GM20431 (cell line): ENCODE results near the gene TRRAP.

ENCODE experiments used
- in situ Hi-C: fragments of 300-500 bp; cut with MseI, MboI; formaldehyde crosslinking; loops from one replicate; pipeline ENCODE4 v1.15.0; 2020; ENCODE audit warnings: low sequenced_read_pairs; ENCODE audit not compliant: unreplicated experiment

Gene TRRAP

DNA sequence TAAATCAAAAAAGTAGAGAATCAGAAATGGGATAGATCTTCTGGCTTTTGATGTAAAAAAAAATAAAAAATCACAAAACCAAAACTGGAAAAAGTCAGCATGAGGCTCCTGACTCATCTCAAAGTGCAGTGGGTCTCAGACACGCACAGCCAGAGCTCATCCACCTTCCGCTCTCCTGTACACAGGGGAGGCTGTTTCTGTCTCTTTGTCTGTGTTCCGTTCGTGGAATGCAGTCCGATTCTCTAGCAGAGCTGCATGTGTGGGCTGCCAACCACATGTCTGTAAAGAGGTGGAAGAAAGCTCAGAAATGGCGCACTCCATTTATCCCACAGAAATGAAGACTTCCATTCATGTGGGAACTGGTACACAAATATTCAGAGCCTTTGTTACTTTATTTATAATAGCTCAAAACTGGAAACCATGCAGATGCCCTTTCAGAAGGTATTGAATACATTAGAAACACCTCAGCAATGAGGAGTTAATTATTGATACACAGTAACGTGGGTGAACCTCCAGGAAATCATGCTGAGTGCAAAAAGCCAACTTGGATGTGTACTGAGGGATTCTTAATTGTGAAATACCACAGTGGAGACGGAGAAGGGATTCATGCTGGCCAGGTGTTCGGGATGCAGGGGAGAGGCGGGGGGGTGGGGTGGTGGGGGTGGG is 123.3 kb downstream of the TRRAP start:
- in situ Hi-C loops, result no loop called here

DNA sequence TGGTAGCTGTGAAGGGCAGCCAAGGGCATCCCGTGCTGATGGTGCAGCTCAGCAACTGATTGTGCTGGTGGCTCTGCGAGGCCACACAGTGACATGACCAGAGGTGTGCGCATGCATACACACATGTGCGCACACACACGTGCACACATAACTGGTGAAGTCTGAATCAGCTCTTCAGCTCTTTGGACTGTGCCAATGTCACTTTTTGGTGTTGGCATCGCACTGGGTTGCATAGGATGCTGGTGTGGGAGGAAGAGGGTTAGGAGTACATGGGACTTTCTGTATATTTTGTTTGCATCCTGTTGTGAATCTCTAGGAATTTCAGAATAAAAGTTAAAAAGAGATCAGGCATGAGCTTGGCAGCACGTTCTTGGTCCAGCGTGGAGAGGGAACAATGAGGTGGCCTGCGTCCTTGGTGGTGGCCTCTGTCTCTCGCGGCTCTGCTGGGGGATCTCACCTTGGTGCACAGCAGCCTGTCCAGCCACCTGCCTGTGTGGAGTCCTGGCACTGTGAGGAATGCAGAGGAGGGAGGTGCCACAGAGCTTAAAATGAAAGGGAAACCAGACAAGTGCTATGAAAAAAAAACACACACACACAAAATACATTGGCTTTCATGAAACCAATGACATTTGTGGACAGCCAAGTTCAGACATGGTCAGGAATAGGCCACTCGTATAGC is 124.0 kb downstream of the TRRAP start:
- in situ Hi-C loops, result no loop called here

DNA sequence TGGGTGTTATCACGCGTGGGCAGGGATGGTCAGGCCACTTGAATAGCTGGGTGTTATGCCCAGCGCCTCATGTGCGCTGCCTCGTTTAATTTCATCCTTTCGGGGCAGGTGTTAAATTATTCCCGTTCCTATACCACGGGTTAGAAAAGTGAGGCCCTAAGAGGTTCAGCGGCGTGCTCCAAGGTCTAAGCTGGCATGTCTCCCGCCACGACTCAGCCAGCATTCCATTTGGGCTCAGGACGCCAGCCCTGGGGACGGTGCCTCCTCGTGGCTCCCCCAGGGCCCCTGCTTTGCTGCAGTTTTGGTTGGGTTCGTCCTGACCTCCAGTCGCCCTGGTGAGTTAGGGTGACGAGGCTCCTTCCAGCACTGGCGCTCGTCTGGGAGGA is 124.5 kb downstream of the TRRAP start:
- in situ Hi-C loops, result no loop called here

DNA sequence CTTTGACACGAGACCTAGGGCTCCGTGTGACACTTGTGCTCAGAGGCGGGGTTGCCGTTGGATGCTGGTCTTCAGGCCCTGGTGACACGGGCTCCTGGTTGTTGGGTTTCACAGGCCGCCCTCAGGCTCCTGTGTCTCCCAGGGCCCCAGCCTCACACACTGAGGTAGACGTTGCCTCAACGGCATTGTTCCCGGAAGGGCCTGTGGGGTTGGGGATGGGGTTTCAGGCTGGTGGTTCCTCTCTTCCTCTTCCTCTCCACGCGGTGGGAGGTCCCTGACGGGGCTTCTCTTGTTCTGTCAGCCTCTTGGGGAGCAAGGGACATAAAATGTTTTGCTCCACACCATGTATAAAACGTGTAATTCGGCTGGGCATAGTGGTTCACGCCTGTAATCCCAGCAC is 125.1 kb downstream of the TRRAP start:
- in situ Hi-C loops, result no loop called here

DNA sequence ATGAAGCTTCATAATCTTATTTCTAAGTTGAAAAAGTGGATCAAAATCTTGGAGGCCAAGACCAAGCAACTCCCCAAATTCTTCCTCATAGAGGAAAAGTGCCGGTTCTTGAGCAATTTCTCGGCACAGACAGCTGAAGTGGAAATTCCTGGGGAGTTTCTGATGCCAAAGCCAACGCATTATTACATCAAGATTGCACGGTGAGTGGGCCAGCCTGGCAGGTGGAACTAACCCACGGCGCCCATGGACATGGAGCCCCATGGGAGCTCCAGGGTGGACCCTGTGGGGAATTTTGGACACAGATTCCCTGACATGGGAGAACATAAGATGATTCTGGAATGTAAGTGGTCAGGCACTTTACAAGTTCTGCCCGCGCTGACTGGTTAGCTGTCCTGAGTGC is 125.9 kb downstream of the TRRAP start:
- in situ Hi-C loops, result no loop called here

DNA sequence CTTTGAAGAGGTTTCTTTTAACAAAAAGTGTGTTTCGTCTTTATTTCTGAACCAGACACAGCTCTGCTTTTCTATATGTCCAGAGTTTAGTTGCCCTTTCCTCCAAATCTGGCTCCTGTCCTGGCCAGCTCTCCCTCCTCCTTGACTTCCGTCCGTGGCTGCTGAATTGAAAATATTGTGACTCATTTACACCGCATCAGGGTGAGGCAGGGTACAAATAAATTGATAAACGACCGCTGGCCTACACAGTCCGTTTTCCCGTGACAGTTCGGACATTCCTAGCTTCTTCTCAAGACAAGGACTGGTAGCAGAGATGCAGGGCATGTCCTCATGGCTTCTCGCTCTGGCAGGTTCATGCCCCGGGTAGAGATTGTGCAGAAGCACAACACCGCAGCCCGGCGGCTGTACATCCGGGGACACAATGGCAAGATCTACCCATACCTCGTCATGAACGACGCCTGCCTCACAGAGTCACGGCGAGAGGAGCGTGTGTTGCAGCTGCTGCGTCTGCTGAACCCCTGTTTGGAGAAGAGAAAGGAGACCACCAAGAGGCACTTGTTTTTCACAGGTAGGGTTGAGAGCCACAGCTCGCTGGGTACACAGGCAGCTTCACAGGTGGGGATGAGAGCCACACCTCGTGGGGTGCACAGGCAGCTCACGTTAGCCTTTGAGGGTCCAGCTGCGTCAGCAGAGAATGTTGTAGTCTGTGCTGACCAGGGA is 126.6 kb downstream of the TRRAP start:
- in situ Hi-C loops, result no loop called here

DNA sequence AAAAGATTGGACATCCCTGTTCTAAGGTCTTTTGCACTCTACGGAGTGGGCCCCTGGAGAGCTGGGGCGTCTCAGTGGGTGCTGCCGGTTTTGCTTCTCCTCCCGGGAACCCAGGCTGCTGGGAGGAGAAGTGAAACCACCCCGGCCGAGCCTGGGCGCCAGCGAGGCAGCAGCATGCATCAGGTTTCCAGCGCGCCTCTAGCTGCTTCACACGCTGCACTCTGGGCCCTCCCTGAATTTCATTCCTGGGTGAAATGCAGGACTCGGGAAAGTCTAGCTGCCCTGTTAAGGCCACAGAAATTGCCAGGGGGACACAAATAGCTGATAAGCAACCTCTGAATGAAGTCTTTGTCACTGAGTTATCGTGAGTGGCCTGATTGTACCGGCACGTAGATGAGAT is 127.4 kb downstream of the TRRAP start:
- in situ Hi-C loops, result no loop called here

DNA sequence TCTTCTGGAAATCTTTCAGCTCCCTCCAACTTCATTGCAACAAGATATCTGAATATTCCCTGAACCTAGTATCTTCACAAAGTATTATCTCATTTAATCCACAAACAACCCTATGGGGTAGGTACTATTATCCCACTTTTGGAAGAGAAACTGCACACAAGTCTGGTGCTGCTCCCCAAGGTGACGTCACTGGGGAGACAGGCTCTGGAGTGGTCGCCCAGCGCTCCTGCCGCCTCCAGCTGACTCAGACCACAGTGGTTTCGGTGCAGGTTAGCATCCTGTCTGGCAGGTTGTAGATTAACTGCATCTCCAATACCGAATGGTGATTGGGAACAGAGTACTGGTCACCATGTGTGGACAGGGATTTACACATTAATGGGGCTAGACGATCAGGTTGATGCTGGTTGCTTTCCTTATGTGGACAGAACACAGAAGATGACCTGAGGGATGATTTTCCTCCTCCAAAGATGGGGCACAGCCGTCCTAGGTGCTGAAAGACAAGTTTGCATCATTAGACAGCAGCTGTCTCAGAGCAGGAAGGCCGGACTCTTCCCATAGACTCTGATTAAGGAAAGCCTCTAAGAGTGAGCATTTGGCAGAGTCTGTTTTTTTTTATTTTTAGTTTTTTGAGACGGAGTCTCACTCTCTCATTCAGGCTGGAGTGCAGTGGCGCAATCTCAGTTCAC is 128.6 kb downstream of the TRRAP start:
- in situ Hi-C loops, result no loop called here

DNA sequence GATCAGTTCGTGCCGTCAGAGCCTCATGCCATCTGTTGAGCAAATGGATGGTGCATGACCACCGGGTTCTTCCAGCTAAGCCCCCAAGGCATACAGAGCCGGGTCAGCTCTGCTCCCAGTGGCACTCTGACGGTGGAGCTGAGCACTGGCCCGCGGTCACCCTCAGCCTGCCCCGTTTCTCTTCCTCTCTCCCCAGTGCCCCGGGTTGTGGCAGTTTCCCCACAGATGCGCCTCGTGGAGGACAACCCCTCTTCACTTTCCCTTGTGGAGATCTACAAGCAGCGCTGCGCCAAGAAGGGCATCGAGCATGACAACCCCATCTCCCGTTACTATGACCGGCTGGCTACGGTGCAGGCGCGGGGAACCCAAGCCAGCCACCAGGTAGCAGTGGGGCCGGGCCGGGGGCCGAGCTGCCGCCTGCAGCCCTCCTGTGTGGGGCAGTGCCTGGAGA is 129.9 kb downstream of the TRRAP start:
- in situ Hi-C loops, result no loop called here

DNA sequence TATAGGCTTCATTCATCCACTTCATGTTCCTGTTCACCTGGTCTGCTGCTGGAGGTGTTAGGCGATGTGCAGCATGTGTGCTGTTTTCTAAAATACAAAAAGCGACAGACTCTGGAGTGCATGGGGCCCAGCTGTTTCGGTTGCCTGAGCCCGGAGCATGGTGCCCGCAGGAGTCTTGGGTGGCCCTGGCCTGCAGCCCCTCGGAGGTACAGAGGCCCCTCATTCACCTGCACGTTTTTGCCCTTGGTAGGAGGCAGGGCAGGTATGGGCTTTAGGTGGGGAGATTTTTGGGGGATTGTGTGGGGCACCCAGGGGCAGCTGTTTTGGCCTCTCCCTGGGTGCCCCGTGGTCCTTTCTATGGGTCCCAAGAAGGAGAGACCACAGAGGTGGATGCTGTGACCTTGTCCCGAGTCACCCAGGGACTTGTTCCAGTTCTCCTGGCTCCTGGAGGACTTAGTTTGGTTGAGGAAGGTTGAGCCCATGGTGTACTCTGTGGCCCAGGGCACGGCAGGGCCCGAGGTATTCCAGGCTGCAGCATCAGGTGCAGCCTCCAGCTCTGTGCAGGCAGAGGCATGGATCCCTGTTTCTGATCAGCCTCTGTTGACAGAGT is 130.7 kb downstream of the TRRAP start:
- in situ Hi-C loops, result no loop called here

DNA sequence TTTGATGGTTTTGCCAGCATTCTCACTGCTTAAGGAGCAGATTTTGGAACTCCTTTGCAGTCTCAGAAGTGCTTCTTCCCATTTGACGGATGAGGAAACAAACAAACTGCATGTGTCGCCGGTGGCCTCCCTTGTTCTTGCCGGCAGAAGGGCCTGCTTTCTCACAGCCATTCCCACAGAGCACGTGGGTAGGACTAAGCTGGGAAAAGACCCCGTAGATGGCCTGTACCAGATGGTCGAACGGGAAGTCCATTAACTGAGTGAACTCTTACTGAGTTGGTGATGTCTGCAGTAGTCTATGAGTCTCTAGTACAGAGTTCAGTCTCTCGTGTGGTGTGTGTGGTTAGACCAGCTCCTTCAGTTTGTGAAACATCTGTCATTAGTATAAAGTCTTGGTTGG is 131.9 kb downstream of the TRRAP start:
- in situ Hi-C loops, result no loop called here

DNA sequence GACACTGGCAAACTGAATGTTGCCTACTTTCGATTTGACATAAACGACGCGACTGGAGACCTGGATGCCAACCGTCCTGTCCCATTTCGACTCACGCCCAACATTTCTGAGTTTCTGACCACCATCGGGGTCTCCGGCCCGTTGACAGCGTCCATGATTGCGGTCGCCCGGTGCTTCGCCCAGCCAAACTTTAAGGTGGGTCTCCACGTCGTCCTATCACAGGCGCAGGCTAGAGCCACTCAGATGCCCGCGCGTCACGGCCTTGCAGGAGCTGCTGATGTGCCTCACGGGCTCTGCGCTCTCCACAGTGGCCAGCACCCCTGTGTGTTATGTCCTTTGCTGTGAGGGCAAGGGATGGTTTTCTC is 133.0 kb downstream of the TRRAP start:
- in situ Hi-C loops, result no loop called here

DNA sequence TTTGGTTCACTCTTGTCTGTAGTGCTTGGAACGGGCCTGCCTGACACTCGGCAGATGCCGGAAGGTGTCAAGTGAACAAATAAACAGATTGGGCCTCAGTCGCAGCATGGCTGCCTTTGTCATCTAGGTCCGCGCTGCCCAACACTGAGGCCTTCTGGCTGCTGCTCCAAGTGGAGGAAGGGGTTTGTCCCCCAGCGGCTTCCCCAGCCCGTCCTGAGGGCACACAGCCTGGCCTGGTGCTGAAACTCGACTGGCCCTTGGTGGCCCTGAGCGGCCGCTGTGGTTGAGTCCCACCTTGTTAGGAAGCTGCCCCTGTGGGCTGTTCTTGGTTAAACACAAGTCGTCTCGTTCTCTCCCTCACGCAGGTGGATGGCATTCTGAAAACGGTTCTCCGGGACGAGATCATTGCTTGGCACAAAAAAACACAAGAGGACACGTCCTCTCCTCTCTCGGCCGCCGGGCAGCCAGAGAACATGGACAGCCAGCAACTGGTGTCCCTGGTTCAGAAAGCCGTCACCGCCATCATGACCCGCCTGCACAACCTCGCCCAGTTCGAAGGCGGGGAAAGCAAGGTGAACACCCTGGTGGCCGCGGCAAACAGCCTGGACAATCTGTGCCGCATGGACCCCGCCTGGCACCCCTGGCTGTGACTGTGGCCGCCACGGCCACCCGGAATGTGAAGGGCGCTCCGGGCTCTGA is 133.5 kb downstream of the TRRAP start:
- in situ Hi-C loops, result no loop called here

DNA sequence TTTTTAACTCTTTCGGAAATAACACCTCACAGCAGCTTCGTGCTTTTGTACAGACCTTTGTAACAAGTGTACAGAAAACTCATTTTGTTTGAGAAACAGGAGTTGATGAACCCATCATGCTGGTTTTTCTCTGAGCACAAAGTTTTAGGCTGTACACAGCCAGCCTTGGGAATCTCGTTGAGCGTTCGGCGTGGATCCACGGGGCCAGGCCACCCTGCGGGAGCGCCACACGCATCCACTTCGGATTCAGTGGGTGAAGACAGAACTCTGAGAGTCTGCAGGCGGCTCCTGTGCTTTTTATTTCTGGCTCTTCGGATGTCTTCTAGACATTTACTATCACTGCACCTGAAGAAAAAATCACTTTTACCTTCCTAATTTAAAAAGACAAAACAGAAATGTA is 134.4 kb downstream of the TRRAP start:
- in situ Hi-C loops, result no loop called here

DNA sequence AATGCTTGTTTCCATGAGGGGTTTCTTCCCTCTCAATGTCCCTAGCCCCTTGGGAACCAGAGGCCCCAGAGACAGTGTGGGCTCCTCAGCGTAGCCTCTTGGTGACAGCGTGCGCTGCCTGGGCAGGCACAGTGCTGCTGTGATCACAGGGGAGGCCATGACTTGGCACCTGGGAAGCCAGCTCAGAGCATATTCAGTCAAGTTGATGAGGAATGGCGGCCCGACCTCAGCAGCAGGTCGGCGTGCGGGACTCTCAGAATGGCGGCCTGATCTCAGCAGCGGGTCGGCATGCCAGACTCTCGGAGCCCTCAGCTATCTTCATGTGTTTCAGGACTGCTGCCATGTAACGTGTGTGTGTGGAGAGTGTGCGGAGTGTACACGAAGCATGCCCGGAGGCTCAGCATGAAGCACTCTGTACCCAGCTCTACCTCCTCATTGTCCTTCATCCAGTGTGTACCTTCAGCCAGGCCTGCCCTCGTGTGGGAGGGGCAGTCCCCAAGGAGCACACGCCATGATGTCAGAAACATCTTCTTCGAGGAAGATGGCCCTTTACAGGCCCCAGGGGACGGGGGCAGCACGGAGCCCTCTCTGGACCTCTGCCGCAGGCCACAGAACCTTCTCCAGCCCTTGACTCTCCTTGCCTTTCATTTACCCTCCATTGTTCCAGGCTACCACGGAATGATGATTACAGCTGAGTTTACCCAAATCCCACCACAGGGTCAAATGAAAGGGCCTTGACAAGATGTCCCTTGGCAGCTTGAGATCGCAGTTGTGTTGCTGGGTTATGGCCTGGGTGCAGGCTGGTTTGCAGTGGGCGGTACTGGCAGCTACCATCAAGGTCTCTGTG is 135.2 kb downstream of the TRRAP start:
- in situ Hi-C loops, result no loop called here

DNA sequence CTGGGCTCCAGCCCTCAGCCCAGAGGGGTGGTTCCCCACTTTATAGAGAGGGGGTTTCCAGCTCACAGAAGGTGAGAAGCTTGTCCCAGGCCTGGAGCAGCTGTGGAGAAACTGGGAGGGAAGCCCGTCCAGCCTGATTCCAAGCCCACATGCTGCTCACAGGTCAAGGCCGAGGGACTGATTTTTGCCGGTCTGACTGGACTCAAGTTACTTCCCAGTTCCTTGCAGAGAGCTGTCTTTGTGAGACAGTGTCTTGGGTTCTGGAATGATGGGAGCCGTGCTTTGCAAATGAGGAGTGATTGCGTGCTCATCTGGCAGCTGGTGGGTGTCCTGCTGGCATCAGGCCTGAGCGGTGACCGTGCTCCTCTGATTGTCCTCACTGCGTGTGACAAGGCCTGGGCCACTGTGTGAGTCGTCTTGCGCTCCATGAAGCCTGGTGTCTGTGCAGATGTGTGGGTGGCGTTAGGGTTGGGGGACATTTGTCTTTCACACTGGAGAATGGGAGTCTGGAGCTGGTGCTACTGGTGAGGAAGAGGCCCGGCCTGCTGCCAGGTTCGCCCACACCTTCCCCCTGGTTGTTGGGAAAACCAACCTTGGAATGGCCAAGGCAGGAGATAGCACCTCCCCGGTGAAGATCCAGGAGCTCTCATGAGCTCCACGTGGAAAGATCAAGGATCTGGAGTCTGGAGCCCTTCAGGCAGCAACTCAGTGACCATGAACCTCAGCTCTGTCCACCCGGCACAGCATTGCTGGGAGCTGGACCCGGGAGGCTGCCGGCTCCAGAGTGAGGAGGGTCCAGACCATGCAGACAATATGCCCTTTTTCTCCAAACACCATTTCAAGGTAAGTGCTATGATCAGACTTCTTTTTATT is 136.0 kb downstream of the TRRAP start:
- in situ Hi-C loops, result no loop called here

DNA sequence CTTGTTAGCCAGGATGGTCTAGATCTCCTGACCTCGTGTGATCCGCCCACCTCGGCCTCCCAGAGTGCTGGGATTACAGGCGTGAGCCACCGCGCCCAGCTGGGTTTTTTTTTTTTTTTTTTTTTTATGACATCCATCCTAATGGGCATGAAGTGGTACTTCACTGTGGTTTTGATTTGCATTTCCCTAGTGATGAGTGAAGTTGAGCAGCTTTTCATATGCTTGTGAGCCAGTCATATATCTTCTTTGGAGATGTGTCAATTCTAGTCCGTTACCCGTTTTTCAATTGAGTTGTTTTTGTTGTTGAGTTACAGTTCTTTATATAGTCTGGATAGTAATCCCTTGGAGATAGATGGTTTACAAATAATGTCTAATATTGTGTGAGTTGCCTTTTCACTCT is 137.9 kb downstream of the TRRAP start:
- in situ Hi-C loops, result no loop called here
